Raji (cell line): ENCODE results near the gene PNPLA6.

Experiments
- POLR2A ChIP-seq: IDR thresholded peaks from 2 replicates; pipeline ENCODE4 v1.6.1; 2011; ENCODE audit warnings: low read depth, low read length, control low read depth; ENCODE audit not compliant: insufficient read depth

PNPLA6 gene

GRCh38 chr19:7579182-7579581 is 43.7 kb downstream of the PNPLA6 start:
- TF ChIP-seq POLR2A = no peak

- TF ChIP-seq POLR2A = no peak
Measured at GRCh38 chr19:7582446-7582845, 46.9 kb downstream of the PNPLA6 start.

- no peak for TF ChIP-seq POLR2A
Measured at GRCh38 chr19:7589822-7590221, 54.3 kb downstream of the PNPLA6 start.

GRCh38 chr19:7590256-7590655 is 54.7 kb downstream of the PNPLA6 start:
- TF ChIP-seq POLR2A = no peak

GRCh38 chr19:7595466-7596133 is 60.1 kb downstream of the PNPLA6 start, which contains the start of gene CAMSAP3:
TSS of gene CAMSAP3 (plus strand) at chr19:7595863. CDS start at chr19:7596003, 140 bp downstream.
- TF ChIP-seq POLR2A = no peak

- no peak for TF ChIP-seq POLR2A
Measured at GRCh38 chr19:7596211-7596937, 60.9 kb downstream of the PNPLA6 start.

GRCh38 chr19:7597689-7598088 is 62.2 kb downstream of the PNPLA6 start:
- no peak for TF ChIP-seq POLR2A

- no peak for TF ChIP-seq POLR2A
Measured at GRCh38 chr19:7598180-7598579, 62.7 kb downstream of the PNPLA6 start.

GRCh38 chr19:7600721-7601120 is 65.2 kb downstream of the PNPLA6 start:
- TF ChIP-seq POLR2A = no peak

GRCh38 chr19:7602240-7602934 is 66.9 kb downstream of the PNPLA6 start:
- no peak for TF ChIP-seq POLR2A

- TF ChIP-seq POLR2A = no peak
Measured at GRCh38 chr19:7602935-7603497, 67.5 kb downstream of the PNPLA6 start.

- TF ChIP-seq POLR2A = no peak
Measured at GRCh38 chr19:7603919-7604318, 68.4 kb downstream of the PNPLA6 start.

GRCh38 chr19:7605490-7606222 is 70.1 kb downstream of the PNPLA6 start:
- no peak for TF ChIP-seq POLR2A

GRCh38 chr19:7606289-7606688 is 70.8 kb downstream of the PNPLA6 start:
- TF ChIP-seq POLR2A = no peak

GRCh38 chr19:7607212-7607873 is 71.8 kb downstream of the PNPLA6 start:
- TF ChIP-seq POLR2A = no peak
